ENCODE data around the gene STRADB.
"Not testable (repeated sequence)": the region's sequence is repeated elsewhere in the genome, so short reads cannot be mapped to it uniquely, and the experiment has no call there.

STRADB gene

DNA sequence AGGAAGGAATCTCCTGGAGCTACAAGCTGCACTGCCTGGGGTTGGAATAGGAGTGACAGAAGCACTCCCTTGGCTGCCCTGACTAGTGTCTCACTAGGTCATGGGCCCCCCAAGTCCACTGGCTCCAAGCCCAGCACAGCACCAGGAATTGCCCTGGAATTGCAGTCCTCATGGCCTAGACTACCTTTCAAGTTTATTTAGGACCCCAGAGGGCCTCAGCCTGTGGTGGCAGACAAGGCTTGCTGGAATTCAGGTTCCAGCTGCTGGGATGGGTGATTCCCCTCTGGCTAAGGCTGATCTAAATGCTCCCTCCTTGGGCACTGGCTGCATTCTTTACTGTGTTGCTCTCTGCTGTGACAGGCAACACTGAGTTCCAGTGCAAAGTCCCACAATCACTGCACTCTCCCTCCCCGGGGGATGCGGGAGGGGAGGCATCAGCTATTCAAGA, 14.0 kb downstream of the STRADB start:
- no peak for DNase-seq (ENCODE audit: extremely low read depth in 1 of 2, low read depth in 1 of 2)

DNA sequence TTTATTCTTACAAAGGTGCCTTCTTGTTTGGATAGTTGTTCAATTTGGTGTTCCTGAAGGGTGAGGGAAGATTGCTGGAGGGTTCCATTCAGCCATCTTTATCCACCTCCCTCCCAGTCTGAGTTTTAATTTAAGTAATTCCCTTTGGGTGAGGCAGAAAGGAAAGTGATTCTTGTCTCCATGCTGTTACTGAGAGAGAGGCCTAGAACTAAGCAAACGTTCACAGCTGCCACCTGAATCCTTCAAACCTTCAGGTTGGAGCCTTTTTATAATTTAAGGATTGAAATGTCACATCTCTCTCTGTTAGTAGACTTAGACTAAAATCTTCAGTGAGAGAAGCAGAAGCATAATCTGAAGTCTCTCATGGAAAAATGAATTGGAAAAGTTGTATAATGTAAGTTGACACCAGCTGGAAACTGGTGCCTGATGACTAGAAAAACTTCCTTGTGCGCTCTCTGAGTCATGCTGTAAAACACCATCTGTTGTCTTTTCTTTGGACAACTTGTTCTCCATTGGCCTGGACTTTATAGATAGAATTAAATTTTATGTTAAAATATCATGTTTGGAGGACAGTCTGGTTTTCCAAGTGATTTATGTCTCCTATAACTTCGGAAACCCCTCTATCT, 14.6 kb downstream of the STRADB start:
- DNase-seq (ENCODE audit: extremely low read depth in 1 of 2, low read depth in 1 of 2): no peak

DNA sequence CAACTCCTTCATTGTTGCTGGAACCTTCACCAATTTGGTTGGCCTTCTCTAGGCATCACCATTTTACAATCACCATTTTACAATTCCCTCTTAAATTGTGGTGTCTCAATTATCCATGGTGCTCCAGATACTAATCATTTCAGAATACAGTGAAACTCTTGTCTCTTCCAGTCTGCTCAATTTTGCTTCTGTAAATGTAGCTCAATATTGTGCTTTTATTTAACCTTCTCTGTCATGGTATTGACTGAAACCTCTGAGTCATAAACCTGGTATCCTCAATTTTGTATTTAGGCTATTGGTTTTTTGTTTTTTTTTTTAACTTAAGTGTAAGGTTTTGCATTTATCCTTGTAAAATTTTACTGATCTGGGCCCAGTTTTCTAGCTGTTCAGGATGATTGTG, 16.1 kb downstream of the STRADB start:
- no peak for DNase-seq (ENCODE audit: extremely low read depth in 1 of 2, low read depth in 1 of 2)

DNA sequence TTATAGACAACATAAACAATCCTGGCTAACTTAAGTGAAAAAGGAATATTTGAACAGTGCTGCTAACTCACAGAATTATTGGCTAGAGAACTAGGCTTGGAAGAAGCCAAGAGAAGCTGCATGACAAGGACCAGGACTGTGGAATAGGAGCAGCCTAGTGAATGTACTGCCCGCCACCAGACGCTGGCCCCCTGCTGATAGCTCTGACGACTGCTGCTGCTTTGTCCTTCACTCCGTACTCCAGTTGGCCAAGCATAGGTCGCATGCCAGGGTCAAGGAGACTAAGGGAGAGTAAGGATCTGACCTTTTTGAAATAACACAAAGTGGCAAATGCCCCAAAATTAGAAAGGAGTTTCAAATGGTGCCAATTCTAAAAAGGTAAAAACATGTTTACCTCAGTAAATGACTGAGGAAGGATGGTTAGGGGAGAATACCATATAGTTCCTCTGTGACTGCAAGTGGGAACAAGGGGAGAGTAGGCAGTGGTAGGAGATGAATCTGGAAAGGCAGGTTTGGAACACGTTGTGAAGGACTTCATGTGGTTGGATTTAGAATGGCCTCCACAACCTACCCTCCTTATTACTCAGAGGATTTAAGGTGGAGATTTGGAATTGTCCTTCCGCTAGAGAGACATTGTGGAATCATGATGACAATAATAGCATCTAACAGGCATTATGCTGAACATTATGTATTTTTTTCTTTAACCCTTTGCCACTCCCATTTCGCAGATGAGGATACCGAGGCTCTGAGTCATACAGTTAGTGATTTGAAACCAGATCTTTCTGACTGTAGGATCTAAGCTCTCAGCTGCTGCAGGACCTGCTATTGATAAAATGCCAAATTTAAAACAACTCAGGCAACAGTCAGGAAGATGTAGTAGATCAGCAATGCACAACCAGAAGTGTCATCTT, 19.5 kb downstream of the STRADB start:
- no peak for DNase-seq (ENCODE audit: extremely low read depth in 1 of 2, low read depth in 1 of 2)

DNA sequence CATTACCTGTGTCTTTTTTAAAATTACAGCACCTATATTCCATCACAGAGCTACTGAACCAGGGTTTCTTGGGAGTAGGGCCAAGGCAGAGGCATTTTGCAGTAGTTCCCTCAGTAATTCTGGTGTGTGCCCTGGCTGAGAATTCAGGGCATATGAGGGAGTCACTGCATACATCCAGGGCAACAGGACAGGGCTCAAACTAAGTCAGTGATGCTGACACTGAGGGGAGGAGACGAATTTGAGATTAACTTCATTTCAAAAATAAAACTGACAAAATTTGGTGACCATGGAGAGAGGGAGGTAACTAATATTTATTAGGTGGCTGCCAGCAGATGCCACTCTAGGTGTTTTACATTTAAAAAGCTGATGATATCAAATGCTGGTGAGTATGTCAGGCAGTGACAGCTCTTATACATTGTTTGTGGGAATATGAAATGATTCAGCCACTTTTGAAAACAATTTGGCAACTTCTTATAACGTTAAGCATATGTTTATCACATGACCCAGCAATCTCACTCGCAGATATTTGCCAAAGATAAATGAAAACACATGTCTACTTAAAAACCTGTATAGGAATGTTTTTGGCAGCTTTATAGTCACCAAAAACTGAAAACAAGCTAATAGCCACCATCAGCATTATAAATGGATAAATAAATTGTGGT, 20.3 kb downstream of the STRADB start:
- DNase-seq (ENCODE audit: extremely low read depth in 1 of 2, low read depth in 1 of 2): no peak

DNA sequence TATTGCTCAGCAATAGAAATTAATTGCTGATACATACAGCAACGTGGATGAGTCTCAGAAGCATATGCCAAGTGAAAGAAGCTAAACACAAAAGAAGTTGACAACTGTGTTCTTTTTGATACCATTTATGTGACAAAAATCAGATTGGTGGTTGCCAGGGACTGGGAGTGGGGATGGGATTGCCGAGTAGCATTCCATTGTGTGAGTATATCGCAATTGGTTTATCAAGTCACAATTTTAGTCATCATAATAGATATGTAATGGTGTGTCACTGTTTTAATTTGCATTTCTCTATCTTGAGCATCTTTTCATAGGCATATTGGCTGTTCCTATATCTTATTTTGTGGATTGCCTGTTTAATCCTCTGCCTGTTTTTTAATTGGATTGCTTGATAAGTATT, 20.9 kb downstream of the STRADB start:
- DNase-seq (ENCODE audit: extremely low read depth in 1 of 2, low read depth in 1 of 2): no peak

DNA sequence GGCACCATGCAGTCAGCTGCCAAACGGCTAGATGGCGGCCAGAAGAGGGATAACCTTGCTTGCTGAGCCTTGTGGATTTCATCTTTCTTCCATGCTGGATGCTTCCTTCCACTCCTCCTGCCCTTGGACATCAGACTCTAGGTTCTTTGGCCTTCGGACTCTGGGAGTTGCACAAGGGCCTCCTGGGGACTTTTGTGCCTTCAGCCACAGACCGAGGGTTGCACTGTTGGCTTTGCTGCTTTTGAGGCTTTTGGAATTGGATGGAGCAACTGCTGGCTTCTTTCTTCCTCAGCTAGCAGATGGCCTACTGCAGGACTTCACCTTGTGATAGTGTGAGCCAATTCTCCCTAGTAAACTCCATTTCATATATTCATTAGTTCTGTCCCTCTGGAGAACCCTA, 31.0 kb downstream of the STRADB start:
- no peak for DNase-seq (ENCODE audit: extremely low read depth in 1 of 2, low read depth in 1 of 2)

DNA sequence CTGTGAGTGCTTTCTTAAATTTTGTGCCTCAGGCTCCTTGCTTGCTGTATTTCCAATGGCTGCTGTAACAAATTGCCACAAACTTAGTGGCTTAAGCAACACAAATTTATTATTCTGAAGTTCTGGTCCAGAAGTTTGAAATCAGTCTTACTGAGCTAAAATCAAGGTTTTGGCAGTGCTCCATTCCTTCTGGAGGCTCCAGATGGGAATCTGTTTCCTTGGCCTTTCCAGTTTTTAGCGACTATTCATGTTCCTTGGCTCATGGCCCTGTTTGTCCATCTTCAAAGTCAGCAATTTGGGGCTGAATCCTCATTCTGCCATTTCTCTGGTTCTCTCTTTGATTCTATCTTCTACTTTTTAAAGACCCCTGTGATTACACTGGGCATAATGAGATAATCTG, 31.8 kb downstream of the STRADB start:
- DNase-seq (ENCODE audit: extremely low read depth in 1 of 2, low read depth in 1 of 2): no peak

DNA sequence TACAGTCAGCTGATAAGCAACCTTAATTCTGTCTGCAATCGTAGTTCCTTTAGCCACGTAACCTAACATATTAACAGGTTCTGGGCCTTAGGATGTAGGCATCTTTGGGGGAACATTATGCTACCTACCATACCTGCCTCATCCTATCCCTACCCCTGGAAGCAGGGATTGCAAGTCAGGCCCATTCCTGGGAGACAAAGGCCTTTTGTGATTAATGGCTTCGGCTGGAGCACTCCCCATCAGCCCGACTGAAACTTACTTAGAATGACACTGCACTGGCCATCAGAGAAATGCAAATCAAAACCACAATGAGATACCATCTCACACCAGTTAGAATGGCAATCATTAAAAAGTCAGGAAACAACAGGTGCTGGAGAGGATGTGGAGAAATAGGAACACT, 32.2 kb downstream of the STRADB start:
- not testable (repeated sequence) for DNase-seq (ENCODE audit: extremely low read depth in 1 of 2, low read depth in 1 of 2)

DNA sequence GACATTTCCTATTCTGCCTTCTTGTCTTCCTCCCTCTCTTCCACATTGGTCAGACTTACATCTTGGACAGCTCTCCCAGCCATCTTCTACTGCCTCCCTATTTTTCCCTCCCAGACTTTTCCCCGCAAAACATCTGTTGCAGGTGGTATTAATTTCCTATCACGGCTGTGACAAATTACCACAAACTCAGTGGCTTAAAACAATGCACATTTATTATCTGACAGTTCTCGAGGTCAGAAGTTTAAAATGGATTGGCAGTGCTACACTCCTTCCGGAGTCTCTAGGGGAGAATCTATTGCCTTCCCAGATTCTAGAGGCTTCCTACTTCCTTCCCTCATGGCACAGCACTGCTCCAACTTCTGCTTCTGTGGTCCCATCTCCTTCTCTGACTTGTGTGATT, 33.3 kb downstream of the STRADB start:
- DNase-seq (ENCODE audit: extremely low read depth in 1 of 2, low read depth in 1 of 2): no peak

DNA sequence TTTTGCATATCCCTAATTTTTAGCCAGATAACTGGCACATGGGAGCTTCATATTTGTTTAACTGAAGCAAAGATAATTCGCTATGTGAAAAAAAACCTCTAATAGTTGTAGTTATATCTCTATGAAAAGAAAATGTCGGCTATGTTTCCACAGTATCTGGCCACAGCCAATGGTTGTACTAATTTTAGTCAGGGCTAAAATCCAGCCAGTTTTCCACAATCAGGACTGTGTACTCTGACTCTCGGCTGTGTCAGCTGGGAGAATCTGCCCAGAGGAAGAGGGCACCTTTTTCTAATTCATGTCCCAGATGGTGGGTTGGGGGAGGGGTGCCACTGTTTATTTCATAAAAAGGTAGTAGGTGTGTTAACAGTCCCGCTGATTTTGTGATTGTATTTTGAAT, 38.8 kb downstream of the STRADB start:
- DNase-seq (ENCODE audit: extremely low read depth in 1 of 2, low read depth in 1 of 2): no peak

DNA sequence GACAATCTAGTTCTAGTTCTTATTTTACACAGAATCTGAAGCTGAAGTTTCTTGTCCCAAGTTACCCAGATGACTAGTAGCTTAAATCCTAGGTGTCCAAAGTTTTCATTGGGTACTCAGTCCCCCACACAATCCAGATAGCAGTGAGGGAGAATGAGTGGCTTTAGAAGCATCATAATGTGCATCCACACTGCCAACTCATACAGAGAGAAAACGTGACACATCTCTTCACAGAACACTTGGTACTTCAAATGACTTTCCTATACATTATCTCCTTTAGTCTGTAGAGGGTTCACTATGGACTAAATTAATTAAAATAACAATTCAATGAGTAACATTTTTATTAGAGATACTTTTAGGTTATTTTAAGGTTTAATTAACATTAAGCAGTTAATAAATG, 45.2 kb downstream of the STRADB start:
- DNase-seq (ENCODE audit: extremely low read depth in 1 of 2, low read depth in 1 of 2): no peak

DNA sequence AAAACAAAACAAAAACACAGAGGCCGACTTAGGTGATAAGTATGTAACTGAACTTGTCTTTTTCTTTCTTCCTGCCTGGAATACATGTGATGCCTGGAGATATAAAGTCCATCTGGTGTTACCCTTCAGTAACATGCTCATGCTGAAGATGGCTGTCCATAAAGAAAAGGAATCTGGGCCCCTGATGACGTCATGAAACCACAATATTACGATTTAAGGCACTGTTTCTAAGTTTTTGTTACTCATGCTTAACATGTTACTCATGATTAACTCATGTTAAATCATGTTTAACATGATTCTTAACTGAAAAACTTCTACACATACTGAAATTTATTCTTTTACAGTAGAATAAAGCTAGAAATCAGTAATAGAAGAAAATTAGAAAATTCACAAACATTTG, 49.0 kb downstream of the STRADB start:
- DNase-seq (ENCODE audit: extremely low read depth in 1 of 2, low read depth in 1 of 2): no peak

DNA sequence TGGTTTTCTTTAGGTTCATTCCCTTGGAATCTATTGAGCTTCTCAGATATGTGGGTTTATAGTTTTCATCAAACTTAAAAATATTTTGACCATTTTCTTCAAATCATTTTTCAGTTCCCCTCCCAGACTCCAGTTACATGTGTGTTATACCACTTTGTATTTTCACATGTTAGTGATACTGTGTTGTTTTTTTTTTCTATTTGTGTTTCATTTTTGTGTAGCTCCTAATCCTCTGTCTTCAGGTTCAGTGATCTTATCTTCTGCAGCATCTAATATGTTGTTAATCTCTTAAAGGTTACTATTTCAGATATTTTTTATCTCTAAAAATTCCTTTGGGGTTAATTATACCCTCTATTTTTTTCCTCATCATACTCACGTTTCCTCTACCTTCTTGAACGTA, 51.2 kb downstream of the STRADB start:
- DNase-seq (ENCODE audit: extremely low read depth in 1 of 2, low read depth in 1 of 2): no peak

DNA sequence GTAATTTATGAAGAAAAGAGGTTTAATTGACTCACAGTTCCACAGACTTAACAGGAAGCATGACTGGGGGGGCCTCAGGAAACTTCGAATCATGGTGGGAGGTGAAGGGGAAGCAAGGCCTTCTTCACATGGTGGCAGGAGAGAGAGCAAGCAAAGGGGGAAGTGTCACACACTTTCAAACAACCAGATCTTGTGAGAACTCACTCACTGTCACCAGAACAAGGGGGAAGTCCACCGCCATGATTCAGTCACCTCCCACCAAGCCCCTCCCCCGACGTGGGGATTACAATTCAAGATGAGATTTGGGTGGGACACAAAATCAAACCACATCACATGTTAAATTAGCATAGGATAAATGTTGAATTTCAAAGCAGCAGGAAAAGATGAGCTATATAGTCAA, 56.2 kb downstream of the STRADB start:
- DNase-seq (ENCODE audit: extremely low read depth in 1 of 2, low read depth in 1 of 2): no peak

DNA sequence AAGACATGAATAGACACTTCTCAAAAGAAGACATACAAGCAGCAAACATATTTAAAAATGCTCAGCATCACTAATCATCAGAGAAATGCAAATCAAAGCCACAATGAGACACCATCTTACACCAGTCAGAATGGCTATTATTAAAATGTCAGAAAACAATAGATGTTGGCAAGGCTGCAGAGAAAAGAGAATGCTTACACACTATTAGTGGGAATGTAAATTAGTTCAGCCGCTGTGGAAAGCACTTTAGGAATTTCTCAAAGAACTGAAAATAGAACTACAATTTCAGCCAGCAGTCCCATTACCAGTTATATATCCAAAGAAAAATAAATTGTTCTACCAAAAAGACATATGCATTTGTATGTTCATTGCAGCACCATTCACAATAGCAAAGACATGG, 61.7 kb downstream of the STRADB start:
- no peak for DNase-seq (ENCODE audit: extremely low read depth in 1 of 2, low read depth in 1 of 2)

DNA sequence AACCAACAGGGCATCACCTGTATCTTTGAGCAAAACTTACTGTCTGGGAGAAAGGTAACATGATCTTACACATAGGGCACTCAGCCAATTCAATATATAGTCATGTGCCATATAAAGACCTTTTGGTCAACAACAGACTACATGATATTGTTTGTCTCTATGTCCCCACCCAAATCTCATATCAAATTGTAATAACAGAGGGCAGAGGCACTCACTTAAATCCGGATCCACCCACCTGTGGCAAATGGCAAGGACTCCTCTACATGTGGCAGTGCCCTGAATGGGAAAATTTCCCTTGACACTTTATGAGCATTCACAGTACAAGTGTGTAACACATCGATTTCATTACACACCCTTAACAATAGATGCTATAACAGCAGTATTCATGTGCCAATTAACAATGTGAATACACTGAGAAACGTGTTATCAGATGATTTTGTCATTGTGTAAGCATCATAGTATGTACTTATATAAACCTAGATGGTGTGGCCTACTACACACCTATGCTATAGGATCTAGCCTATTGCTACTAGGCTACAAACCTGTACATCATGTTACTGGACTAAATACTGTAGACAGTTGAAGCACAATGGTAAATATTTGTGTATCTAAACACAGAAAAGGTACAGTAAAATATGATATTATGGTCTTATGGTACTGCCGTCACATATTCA, 64.2 kb downstream of the STRADB start:
- no peak for DNase-seq (ENCODE audit: extremely low read depth in 1 of 2, low read depth in 1 of 2)

DNA sequence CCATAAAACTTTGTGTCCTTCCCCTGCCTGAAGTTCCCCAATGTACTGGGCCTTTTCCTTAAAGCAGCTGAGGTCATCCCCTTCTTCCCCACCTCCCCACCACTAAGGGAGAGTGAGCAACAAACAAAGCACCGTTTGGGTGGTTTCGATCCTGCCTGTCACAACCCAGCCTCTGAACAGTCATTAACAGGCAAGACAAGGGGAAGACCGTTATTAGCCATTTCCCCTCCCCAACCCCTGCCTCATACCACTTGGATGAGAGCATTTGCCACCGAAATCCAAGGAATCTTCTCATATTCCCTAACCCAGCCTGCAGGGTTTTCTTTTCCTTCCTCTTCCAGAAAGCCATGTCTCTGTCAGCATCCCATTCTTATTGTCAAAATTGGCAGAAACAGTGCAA, 65.6 kb downstream of the STRADB start:
- DNase-seq (ENCODE audit: extremely low read depth in 1 of 2, low read depth in 1 of 2): no peak

DNA sequence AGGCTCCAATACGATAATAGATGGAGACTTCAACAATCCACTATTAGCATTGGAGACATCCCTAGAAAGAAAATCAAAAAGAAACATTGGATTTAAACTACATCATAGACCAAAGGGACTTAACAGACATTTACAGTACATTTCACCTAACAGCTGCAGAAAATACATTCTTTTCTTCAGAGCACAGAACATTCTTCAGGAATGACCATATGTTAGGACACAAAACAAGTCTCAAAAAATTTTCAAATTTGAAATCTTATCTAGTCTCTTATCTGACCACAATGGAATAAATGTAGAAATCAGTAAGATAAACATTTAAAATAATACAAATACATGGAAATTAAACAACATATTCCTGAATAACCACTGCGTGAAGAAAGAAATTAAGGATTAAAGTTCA, 68.7 kb downstream of the STRADB start:
- no peak for DNase-seq (ENCODE audit: extremely low read depth in 1 of 2, low read depth in 1 of 2)

DNA sequence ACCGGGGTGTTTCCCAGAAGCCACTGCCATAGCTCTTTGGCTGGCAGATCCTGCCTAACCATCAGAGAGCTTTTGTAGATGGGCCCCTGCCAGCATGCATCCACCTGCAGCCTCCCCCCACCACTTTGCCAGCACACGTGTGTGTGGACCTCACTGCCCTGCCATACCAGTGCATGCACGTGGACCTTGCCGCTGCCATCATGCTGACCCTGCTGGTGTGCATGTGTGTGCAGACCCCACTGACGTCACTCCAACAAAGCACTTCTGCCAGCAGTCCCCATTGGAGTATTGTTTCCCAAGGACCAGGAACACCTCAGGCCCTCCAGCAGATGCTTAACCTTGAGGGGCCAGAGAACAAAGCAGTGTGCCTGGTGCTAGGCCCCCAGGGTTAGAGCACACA, 71.4 kb downstream of the STRADB start:
- no peak for DNase-seq (ENCODE audit: extremely low read depth in 1 of 2, low read depth in 1 of 2)

DNA sequence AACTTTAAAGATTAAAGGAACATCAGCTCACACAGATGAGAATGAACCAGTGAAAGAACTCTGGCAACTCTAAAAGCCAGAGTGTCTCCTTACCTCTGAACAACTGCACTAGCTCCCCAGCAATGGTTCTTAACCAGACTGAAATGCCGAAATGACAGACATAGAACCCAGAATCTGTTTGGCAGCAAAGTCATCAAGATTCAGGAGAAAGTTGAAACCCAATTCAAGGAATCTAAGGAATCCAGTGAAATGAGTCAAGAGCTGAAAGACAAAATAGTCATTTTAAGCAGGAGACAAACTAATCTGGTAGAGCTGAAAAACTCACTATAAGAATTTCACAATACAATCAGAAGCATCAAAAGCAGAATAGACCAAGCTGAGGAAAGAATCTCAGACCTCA, 72.0 kb downstream of the STRADB start:
- DNase-seq (ENCODE audit: extremely low read depth in 1 of 2, low read depth in 1 of 2): no peak
